IPS-NIHi11 (cell line): ENCODE data around the gene MAP6D1.
A peak's percentile ranks its signal among the peaks of the same experiment; 100 is the strongest.

Source experiments
- DNase-seq: peaks from one replicate; pipeline ENCODE4 v3.0.0; 2012; ENCODE audit warnings: mixed read lengths, low spot score

The MAP6D1 gene

GRCh38 chr3:183823963-183824362 lies 1.4 kb downstream of the MAP6D1 start:
- no peak for DNase-seq

- DNase-seq: peak; percentile 38
These were observed 2.7 kb downstream of the MAP6D1 start for GRCh38 chr3:183822631-183823030.

GRCh38 chr3:183819831-183820230 lies 5.5 kb downstream of the MAP6D1 start:
- DNase-seq: peak; percentile 54

- no peak for DNase-seq
These were observed 6.4 kb downstream of the MAP6D1 start for GRCh38 chr3:183818706-183819624.

GRCh38 chr3:183818041-183818620 lies 7.2 kb downstream of the MAP6D1 start:
- DNase-seq: no peak

GRCh38 chr3:183817639-183818038 lies 7.7 kb downstream of the MAP6D1 start:
- DNase-seq: no peak

- no peak for DNase-seq
These were observed 8.5 kb downstream of the MAP6D1 start for GRCh38 chr3:183816681-183817510.

GRCh38 chr3:183815951-183816475 lies 9.4 kb downstream of the MAP6D1 start:
- no peak for DNase-seq

- no peak for DNase-seq
These were observed 9.8 kb downstream of the MAP6D1 start for GRCh38 chr3:183815563-183815940.

GRCh38 chr3:183814240-183814639 lies 11.1 kb downstream of the MAP6D1 start:
- no peak for DNase-seq

- DNase-seq: no peak
These were observed 12.5 kb downstream of the MAP6D1 start for GRCh38 chr3:183812761-183813445.

GRCh38 chr3:183811638-183812037 lies 13.7 kb downstream of the MAP6D1 start:
- DNase-seq: no peak

- DNase-seq: no peak
These were observed 14.5 kb downstream of the MAP6D1 start for GRCh38 chr3:183810643-183811594.

GRCh38 chr3:183809270-183809669 lies 16.1 kb downstream of the MAP6D1 start:
- no peak for DNase-seq

GRCh38 chr3:183808355-183808754 lies 17.0 kb downstream of the MAP6D1 start:
- DNase-seq: no peak

GRCh38 chr3:183807881-183808280 lies 17.5 kb downstream of the MAP6D1 start:
- DNase-seq: no peak

GRCh38 chr3:183807209-183807728 lies 18.1 kb downstream of the MAP6D1 start:
- DNase-seq: no peak

- peak; percentile 0 for DNase-seq
These were observed 22.4 kb downstream of the MAP6D1 start for GRCh38 chr3:183802989-183803388.

GRCh38 chr3:183801601-183802000 lies 23.8 kb downstream of the MAP6D1 start:
- no peak for DNase-seq

GRCh38 chr3:183800243-183800863 lies 25.0 kb downstream of the MAP6D1 start:
- DNase-seq: no peak
